Activated B cell treated with CpG ODN at 0.5 μM for 24 hours (primary cell): ENCODE data around the gene BTBD3. TPM values are rescaled to one million over a fixed set of nuclear protein-coding genes. Genes with fewer than 3 reads are reported as not detected.
A peak's percentile ranks its signal among the peaks of the same experiment; 100 is the strongest.

Experiments
- ATAC-seq: fragments of 200-7000 bp; cut with Tn5 transposase; one replicate; pipeline ENCODE4 v1.10.0; 2021; ENCODE audit warnings: low read depth, mild to moderate bottlenecking, moderate library complexity
- CTCF ChIA-PET: fragments of 350-600 bp; sonication (Branson Sonifier 250); formaldehyde crosslinking; loops from one replicate; lab custom pipeline; 2021; ENCODE audit warnings: antibody characterized with exemption; lab: Charles Lee
- POLR2A ChIA-PET: fragments of 350-600 bp; sonication (Branson Sonifier 250); formaldehyde crosslinking; loops from one replicate; lab custom pipeline; 2021; ENCODE audit warnings: antibody characterized with exemption; lab: Charles Lee
- DNase-seq: peaks from one replicate; pipeline ENCODE4 v3.0.0; 2022
- H3K27ac Mint-ChIP-seq: one replicate; pipeline ENCODE4 v1.8.0; 2020; ENCODE audit warnings: mixed read lengths
- H3K27me3 Mint-ChIP-seq: one replicate; pipeline ENCODE4 v1.8.0; 2021; ENCODE audit warnings: mixed read lengths
- H3K36me3 Mint-ChIP-seq: one replicate; pipeline ENCODE4 v1.8.0; 2021; ENCODE audit warnings: low read depth, mixed read lengths
- H3K4me1 Mint-ChIP-seq: one replicate; pipeline ENCODE4 v1.8.0; 2021; ENCODE audit warnings: mixed read lengths
- H3K4me3 Mint-ChIP-seq: one replicate; pipeline ENCODE4 v1.8.0; 2020; ENCODE audit warnings: mild to moderate bottlenecking, mixed read lengths
- H3K9me3 Mint-ChIP-seq: one replicate; pipeline ENCODE4 v1.8.0; 2020; ENCODE audit warnings: mixed read lengths
- CTCF ChIP-seq: fragments of 200-600 bp; IDR thresholded peaks from one replicate; pipeline ENCODE4 v1.8.0; 2022; ENCODE audit warnings: antibody characterized with exemption, mild to moderate bottlenecking
- intact Hi-C: fragments of 100-400 bp; cut with micrococcal nuclease; formaldehyde crosslinking; loops from one replicate; pipeline ENCODE4 v1.15.1; 2024
- total RNA-seq: library from RNA; stranded (reverse); gene quantifications from 2 replicates; pipeline ENCODE4 v1.2.3, GENCODE V29; 2022

The BTBD3 gene
- total RNA-seq, 1 donor from 2014 or later: 1.6 TPM

DNA sequence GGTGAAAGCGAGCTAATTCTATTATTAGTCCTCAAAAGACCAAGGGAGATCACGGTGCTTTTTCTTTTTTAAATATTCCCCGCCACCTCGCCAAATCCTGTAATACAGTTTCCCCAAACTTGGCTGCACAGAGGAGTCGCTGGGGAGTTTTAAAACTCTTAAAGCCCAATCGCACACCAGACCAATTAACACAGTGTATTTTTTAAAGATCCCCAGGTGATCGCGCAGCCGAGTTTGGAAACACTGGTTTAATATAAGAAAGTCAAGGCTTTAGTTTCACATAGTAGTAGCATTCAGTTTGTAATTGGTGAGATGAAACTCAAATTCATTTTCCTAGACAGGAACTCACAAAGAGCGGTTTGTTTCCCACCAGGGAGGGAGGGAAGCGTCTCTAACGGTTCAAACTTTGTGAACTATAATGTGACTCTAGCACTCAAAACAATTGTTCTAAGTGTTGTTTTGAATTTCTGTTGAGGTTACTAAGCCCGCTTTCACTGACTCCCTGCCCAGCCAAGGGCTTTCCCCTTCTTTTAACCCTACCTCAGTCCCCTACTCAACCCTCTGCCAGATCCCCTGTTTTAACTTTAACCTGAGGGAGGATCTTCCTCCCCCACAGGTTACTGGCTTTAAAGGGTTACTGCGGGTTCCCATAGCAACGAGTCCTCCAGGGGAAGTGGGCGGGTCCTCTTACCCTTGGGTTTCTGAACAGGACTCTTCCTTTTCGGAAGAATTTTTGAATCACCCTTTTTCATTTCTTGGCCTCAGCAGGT lies 25.7 kb upstream of the BTBD3 start:
- no peaks in the 10 kb centered on the region for H3K9me3 Mint-ChIP-seq
- no peaks in the 10 kb centered on the region for H3K36me3 Mint-ChIP-seq
- peak overlapping the region; percentile 11 for H3K27ac Mint-ChIP-seq
- intact Hi-C loops: no loop called here
- ChIA-PET POLR2A (no interaction called here), CTCF (no interaction called here)
- ATAC-seq (peak; percentile 55), DNase-seq (no peak)
- peak overlapping the region; percentile 74 for H3K4me3 Mint-ChIP-seq
- H3K27me3 Mint-ChIP-seq: peaks cover 11% of the 10 kb centered on the region
- no peak for TF ChIP-seq CTCF
- H3K4me1 Mint-ChIP-seq: peaks cover 18% of the 10 kb centered on the region

DNA sequence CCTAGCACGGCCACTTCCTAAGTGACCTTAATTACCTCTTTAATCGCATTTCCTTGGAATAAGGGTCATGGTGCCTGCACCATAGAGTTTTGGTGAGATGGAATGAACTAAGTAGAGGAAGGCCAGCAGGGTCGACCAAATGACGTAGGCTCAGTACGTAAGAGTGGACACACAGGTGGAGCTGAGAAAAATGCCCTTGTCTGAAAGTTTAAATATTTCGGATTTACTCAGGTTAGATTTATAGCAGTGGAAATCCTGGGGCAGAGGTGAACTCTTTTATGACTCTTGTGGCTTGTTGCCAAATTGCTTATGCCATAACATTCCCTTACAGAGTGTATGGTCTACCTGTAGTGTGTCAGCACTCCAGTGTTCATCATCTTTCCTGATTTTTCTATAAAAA lies 23.6 kb upstream of the BTBD3 start:
- ChIA-PET CTCF (no interaction called here), POLR2A (no interaction called here)
- ATAC-seq: no peak
- intact Hi-C loops: no loop called here
- TF ChIP-seq CTCF: no peak
- no peak overlapping the region for H3K27ac Mint-ChIP-seq
- peaks cover 9% of the 10 kb centered on the region for H3K27me3 Mint-ChIP-seq
- no peaks in the 10 kb centered on the region for H3K36me3 Mint-ChIP-seq
- no peak for DNase-seq
- H3K4me3 Mint-ChIP-seq: no peak overlapping the region
- no peaks in the 10 kb centered on the region for H3K9me3 Mint-ChIP-seq
- peaks cover 18% of the 10 kb centered on the region for H3K4me1 Mint-ChIP-seq

DNA sequence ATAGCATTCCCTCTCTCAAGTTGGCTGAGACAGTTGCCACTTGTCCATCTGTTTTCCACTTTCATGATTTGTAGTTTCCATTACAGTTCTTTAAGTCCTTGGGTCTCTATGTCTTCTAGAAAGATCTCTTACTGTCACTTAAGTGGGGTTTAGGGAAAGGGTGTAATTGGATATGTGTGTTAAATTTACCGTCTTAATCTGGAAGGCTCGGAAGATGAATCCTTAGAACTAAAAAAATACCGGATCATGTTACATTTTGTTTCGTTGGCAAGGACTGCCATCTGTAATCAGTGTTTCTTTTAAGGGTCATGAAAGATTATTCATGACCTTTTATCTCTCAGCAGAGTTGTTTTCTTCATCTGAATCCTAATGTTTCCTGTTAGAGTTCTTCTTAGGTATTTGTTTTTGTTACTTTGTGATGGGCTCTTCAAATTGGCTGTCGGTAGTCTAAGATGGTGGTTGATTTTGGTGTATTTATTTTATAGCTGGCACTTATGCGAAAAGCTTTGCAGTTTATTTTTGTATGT lies 21.8 kb upstream of the BTBD3 start:
- ChIA-PET CTCF (no interaction called here), POLR2A (no interaction called here)
- Mint-ChIP-seq H3K4me3 (no peak overlapping the region), H3K27ac (no peak overlapping the region), H3K36me3 (no peaks in the 10 kb centered on the region), H3K27me3 (peaks cover 3% of the 10 kb centered on the region), H3K9me3 (no peaks in the 10 kb centered on the region), H3K4me1 (peaks cover 12% of the 10 kb centered on the region)
- intact Hi-C loops: no loop called here
- TF ChIP-seq CTCF: no peak
- ATAC-seq (no peak), DNase-seq (no peak)

DNA sequence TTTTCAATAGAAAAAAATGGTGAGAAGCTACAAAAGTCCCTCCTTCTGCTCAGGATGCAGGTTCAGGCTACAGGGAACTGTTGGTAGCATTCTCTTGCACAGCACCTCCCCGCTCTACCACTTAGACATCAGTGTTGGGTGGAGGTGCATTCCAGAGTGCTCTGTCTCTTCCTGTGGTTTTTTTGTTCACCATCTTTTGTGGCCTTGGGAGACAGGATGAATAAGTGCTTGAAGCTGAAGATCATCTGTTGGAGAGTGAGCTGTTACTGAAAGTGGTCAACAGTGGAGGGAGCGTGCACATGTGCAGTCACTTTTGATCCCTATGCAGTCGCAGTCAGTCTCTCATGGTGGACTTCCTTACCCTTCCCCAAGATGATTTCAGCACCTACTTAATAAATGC lies 16.6 kb upstream of the BTBD3 start:
- TF ChIP-seq CTCF: no peak
- no peaks in the 10 kb centered on the region for H3K4me1 Mint-ChIP-seq
- DNase-seq (no peak), ATAC-seq (no peak)
- peaks cover 2% of the 10 kb centered on the region for H3K9me3 Mint-ChIP-seq
- H3K27me3 Mint-ChIP-seq: no peaks in the 10 kb centered on the region
- ChIA-PET CTCF (no interaction called here), POLR2A (no interaction called here)
- H3K27ac Mint-ChIP-seq: no peak overlapping the region
- intact Hi-C loops: no loop called here
- H3K4me3 Mint-ChIP-seq: no peak overlapping the region
- H3K36me3 Mint-ChIP-seq: no peaks in the 10 kb centered on the region

DNA sequence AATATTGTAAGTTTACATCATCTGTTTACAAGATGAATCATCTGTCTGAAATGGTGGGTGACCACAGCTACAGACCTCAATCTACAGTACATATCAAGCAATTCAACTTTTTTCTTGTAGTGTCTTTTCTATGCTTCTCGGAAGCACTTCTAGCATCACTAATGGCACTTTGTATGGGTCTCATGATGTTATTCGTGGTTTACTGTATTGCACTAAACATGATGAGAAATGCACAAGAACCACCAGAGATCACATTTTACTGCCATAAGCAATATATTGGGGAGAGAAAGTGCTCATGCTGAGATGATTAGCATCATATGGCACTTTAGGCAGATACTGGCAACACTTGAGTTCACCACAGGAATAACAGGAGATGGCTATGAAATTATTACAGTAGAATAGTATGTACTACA lies 15.4 kb upstream of the BTBD3 start:
- H3K27ac Mint-ChIP-seq: no peak overlapping the region
- ATAC-seq: no peak
- H3K9me3 Mint-ChIP-seq: peaks cover 2% of the 10 kb centered on the region
- ChIA-PET CTCF (no interaction called here), POLR2A (no interaction called here)
- intact Hi-C loops: no loop called here
- H3K4me3 Mint-ChIP-seq: no peak overlapping the region
- H3K4me1 Mint-ChIP-seq: no peaks in the 10 kb centered on the region
- TF ChIP-seq CTCF: no peak
- H3K27me3 Mint-ChIP-seq: no peaks in the 10 kb centered on the region
- H3K36me3 Mint-ChIP-seq: no peaks in the 10 kb centered on the region
- DNase-seq: no peak
